GM18498 (cell line): ENCODE results near the gene CFAP74.
A peak's percentile ranks its signal among the peaks of the same experiment; 100 is the strongest.

ENCODE experiments used
- ATAC-seq: cut with Tn5 transposase; IDR thresholded peaks from one replicate; pipeline ENCODE4 v1.9.1; 2021; ENCODE audit warnings: mild to moderate bottlenecking, moderate library complexity; ENCODE audit not compliant: unreplicated experiment

CFAP74 gene

DNA sequence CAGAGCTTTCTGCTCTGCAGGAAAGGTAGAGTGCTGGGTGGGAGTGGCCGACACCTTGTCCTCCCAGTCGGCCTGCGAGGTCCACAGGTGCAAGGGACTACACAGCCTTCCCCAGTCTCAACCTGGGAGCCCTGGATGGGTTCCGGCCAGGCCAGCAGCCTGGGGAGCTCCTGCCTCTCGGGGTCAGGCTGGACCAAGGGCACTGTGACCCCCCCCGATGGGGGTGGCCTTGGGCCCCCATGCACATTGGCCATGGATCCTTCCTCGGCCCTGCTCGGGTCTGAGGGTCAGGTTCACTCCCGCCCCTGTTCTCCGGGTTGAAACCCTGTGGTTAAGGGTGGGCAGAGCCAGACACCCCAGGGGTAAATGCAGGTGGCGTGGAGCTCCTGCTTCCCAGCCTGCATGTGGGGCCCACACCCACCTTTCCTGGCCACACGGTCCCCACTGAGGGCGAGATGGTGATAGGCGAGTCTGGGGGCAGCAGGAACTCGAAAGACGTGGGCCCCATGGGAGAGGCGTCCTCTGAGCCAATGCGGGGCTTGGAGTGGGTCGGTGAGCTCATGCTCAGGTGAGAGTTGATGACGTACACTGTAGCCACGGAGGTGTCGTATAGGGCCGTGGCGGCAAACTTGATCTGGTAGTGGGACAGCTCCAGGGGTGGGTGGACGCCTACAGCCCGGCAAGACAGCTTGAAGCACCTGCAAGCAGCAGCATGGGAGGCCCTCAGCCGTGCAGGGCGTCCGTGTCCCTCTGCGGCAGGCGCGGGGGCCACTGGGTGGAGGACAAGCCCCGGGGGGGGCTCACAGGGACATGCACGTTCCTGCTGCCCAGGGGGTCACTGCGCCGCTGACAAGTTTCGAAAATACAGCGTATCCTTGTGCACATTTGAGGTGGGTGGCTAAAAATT is 73.7 kb downstream of the CFAP74 start:
- no peak for ATAC-seq

DNA sequence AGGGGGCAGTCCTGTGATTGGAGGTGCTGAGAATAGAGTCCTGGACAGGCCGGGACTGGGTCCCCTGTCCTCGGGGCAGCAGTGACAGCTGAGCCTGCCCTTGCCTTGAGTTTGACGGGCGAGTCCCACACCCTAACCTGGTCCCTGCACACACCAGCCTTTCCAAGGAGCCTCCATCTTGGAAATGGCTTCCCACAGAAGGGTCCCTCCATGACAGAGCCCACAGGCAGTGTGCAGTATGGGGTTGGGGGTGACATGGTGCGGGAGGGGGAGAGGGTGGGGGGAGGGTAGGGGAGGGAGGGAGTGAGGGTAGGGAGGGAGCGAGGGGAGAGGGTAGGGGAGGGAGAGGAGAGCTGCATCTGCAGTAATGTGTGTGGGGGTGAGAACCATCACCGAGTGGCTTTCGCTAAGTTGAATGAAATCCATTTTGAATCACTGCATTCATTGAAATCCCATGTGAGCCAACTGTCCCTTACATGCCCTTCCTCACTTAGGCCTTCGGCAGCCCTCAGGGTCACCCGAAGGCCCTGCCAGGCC is 74.4 kb downstream of the CFAP74 start:
- ATAC-seq: no peak

DNA sequence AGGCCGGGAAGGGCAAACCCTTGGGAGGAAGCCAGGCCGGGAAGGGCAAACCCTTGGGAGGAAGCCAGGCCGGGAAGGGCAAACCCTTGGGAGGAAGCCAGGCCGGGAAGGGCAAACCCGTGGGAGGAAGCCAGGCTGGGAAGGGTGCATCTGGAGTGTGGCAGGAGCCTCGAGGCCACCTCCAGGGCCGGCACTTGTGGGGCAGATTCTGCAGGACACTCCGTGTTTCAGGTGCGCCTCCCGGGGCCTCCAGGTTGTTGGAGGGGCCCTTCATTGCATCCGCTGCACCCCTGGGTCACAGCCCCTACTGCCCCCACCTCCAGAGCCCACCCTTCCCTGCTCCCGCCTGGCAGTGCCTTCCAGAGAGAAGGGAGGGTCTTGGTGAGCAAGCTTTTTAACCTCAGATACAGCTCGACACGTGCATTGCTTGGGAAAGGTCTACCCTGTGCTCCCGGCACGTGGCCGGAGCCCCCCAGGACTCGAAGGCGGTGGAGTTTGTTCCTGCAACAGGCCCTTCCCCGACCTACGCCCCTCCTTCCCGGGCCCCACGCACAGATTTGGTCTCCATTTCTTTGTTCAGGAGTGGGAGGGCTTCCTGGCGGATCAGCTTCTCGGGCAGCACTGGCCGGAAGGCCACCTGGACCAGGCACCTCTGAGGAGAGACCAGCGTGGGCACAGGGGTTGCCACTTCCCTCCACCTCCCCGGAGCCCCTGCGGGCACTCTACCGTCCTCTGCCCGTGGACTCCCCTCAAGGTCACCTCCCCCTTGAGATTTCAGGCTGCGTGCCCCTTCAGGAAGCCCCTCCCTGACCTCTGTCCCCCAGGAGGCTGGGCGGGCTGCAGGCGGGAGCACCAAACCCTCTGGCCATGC is 75.1 kb downstream of the CFAP74 start:
- ATAC-seq: no peak

DNA sequence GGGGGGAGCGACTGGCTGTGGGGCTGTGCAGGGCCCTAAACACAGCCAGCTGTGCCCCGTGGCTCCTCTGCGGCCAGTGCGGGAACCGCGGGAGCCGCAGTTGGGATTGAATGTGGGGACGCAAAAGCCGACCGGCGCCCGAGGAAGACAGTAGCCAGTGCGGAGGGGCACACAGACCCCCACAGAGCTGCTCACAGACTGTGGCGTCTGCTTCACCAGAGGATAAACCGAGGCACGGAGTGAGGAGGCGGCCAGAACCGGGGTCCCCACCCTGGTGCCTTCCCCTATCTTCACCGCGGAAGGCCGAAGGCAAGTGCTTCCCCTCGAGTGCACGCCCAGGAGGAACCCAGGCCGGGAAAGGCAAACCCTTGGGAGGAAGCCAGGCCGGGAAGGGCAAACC is 75.8 kb downstream of the CFAP74 start:
- no peak for ATAC-seq

DNA sequence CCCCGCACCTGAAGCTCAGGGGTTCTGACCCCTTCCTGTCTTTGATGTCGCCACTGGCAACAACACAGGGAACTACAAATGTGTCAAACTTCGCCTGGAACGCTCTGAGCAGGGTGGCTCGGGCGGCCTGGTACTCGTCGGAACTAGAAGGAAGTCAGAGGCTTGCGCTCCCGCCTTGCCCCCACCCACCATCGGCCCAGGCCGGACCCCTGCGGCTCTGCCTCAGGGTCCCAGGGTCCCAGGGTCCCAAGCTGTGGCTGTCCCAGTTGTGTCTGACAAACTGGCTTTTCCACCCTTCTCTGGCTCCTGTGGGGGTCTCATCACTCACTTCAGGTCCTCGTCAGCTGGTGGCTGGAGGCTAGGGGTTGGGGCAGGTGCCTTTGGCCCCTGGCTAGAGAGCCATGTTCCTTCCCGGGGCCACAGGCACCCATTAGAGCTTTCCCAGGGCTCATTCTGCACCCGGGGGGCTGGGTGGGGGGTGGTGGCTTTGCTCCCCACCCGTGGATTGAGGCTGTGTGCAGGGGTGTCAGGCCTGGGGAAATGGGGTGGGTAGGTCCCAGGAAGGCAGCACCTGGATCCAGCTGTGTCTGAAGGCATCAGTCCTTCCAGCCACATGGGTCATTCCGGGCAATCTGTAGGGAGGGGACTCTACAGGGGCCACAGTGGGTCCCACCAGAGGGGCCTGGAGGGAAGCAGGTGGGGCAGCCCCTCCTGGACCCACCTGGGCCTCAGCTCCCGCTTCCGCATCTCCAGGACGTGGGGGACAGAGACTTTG is 76.5 kb downstream of the CFAP74 start:
- no peak for ATAC-seq

DNA sequence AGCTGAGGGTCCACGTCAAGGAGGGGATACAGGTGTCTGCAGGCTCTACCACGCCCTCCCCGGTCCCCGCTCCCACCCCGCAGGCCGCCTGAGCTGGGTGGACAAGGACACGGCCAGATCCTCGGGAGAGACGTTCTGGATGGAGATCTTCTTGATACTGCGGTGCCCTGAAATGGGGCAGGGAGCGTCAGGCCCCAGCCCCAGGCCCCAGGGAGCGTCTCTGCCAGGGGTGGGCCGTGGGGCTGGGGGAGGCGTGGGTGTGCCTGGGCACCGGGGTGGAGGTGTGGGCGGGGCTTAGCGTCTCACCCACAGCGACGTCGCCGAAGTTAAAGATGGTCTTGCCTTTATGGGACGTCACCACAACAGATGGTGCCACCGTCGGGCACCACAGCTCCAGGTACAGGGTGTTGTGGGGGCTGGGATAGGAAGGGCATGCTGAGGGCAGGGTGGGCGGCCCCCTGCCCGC is 77.2 kb downstream of the CFAP74 start:
- no peak for ATAC-seq

DNA sequence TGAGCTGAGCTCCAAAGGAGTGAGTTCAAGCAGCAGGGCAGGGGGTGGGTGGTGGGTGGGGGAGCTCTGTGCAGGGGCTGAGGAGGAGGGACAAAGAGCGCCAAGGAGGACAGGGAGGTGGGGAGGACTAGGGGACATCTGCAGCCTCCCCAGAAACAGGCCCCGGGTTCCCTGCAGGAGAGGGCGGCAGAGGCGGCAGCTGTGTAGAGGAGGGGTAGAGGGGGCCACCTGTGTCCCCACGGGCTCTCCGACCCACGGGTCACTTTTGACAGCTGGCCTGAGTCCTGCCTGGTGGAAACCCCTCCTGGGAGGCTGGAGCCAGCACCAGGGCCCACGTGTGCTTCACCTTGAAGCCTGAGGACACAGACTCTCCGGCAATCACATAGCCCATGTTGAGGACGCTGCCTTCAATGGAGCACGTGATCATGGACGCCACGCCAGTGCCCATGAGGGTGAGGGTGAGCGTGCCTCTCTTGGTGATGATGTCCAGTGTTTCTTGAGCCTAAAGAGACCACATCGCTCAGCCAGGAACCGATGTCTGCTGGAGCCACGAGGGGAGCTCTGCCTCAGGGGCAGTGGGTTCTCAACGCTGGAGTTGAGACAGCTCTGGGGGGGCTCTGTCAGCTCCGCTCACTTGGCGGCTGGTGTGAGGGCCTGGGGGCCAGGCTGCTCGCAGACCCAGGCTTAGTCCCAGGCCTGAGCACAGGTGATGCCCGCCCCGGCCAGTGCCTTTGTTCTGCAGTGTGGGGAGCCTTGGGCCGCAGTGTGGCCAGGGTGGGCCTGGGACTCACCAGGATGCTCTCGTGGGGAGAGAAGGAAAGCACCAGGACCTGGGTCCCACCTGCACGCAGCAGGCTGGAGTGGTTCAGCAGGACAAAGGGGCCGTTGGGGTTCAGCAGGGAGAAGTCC is 77.9 kb downstream of the CFAP74 start:
- ATAC-seq: no peak

DNA sequence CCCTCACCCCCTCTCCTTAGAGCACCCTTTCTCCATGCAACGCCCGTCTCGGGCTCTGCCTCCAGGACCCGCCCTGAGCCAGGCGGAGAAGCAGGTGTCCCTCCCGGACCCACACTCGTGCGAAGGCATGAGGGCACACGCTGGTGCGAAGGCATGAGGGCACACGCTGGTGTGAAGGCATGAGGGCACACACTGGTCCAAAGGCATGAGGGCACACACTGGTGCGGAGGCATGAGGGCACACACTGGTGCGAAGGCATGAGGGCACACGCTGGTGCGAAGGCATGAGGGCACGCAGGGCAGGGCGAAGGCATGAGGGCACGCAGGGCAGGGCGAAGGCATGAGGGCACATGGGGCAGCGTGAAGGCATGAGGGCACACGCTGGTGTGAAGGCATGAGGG is 78.7 kb downstream of the CFAP74 start:
- ATAC-seq: no peak

DNA sequence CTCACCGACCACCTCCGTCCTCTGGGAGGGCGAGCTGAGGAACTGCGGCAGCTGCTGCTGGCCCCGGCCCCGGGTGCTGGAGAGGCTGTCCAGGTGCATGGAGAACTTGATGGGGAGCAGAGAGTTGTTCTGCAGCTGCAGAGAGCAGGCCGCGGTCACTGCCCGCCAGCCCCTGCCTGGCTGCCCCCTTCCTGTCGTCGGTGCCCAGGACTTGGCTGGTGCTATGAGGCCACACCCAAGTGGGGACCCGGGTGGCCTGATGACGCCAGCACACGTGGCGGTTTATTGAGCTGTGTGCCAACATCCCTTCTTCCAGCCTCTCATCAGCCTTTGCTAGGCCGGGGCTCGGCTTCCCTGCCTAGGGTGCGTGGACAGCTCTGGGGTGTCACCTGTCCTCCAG is 79.2 kb downstream of the CFAP74 start:
- ATAC-seq: no peak

DNA sequence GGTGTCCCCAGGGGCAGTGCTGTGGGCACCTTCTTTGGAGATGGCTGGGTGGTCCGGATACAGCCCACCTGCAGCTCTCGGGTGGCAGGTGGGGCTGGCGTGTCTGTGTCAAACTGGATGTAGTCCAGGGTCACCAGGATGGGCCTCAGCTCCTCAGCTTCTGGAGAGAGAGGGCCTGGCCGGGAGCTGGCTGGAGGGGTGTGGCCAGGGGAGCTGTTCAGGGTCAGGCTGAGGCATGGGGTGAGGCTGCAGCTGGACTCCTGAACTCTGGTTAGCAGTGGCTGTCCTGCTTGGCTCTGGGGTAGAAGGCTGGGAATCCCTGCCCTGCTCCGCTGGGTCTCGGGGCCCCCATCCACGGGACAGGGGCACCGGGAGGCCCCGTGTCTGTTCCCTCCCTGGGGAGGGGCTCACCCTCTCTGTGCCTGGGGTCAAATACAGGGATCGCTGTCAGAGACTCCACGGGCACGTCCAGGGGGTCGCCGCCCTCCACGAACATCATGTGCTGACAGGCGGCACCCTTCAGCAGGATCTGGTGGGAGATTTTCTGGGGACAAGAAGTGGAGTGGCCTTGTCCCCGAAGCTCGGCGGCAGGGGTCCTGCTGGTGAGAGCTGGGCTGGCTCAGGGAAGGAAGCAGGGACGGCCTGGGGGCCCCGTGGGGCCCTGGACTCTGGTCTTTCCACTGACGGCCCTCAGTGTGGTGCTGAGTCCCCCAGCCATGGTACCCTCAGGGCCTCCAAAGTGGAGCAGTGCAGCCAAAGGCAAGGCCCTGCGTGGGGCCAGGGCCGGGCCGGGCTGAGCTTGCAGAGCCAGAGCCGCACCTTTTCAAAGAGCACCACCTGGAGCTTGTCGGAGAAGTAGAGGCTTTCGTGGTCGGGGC is 80.4 kb downstream of the CFAP74 start:
- ATAC-seq: no peak

DNA sequence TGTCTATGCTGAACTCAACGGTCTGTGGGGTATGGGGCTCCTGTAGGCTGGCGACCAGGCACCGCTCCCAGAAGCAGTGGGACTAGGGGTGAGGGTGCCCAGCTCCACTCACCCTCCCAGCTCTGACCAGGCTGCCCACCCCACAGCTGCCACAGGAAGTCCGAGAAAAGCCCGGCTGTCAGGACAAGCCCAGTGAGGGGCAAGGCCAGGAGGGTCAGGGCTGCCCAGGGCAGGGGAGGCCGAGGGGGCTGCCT is 81.0 kb downstream of the CFAP74 start:
- no peak for ATAC-seq

DNA sequence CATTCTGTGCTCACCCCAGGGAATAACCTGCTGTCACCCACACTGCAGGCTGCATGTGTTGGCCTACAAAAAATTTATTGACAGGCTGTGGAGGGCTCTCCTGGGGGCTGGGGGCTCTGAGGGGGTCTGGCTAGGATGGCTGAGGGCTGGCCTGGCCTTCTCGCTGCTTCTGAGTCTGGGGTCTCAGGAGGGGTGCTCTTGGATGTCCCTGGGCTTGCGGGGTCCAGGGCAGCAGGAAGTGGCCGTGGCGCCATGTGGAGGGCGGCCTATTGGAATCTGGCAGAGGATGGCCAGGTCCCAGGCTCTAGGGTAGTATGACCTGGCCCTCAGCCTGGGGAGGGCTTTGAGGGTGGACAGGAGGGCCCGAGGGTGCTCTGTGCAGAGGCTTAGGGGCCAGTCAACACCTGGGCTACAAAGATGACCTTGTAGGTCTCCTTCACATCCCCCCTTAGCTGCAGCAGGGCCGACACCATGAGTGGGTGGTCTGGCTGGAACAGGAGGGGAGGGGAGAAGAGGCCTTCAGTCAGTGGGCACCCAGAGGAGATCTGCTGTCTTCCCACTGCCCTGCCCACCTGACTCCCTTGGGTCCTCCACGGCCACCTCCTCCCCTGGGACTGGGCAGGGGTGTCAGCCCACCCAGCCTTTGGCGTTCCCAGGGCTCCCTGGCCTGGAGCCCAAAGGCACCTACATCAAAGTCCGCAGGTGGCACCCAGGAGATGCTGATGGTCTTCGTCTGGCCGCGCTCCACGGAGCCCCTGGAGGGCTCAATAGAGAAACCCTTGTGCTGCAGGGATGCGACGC is 81.5 kb downstream of the CFAP74 start:
- ATAC-seq: no peak

DNA sequence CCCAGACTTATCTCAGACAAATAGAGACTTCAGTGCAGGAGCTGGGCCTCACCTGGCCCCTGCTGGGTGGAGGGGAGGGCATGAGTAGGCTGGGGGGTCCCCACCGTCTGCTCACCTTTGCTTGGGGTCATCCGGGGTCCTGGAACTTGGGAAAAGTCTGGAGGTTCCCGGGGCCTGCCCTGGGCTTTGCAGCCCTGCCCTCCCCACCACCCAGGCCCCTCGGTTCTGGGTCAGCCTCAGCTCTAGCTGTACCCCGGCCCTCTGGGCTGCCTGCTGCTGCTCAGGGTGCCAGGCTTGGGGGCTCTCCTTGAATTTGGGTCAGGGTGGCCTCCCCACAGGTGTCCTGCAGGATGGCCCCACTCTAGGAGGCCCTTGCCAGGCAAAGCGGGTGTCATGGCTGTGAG is 82.1 kb downstream of the CFAP74 start:
- ATAC-seq: no peak

DNA sequence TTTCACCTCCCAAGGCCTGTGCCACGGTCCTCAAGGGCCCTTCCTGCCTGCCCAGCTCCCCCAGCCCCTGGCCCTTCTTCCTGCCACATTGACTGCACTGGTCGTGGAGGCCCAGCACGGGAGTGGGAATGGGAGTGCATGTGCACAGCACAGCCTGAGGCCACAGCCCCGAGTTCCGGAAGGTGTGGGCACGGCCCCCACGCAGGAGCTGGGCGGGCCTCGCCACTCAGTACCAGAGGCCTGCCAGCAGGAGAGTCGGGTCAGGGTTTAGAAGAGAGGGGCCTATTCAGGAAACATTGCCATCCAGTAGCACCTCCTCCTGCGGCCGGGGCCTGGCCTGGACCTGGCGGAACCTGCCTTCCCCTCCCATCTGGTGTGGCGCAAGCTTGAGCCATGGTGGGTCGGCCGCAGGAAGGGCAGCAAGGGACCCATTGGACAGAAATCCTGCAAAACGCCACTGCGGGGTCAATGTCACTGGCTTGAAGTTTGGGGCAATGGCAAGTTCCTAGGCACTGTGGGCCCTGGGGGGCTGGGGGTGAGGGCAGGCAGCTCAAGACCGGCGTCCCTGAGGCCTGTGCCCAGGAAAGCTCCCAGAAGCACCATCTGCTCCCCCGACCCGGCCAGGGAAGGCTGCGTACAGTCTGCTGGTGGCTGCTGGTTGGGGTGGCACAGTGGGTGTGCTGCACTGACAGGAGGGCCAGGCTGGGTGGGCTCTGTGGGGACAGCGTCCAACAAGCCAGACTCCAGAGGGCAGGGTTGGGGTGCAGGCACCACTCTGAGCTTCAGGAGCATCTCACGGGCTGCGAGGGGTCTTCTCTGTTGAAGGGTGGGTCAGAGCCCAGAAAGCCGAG is 82.8 kb downstream of the CFAP74 start:
- no peak for ATAC-seq

DNA sequence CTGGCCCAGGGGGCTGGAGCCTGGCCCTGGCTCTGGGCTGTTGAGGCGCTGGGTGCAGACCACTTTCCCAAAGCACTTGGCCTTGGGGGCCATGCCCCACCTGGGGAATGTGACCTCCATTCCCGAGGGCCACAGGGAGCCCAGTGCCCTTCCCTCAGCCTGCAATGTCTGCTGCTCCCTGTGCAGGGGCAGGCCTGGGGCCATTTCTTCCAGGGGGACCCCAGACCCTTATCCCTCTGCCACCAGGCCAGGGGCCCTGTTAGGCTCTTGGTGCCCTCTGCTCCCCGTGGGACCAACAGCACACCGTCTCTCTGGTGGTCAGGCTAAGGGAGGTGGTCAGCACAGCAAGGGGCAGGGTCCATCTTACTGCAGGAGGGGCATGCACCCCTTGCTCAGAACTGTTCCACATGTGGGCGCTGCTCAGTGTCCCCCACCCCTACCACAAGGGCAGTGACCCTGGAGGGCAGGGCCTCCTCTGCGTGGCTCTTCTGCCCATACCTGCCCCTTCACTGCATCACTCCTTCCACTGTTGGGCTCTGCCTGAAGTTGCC is 83.5 kb downstream of the CFAP74 start:
- no peak for ATAC-seq

DNA sequence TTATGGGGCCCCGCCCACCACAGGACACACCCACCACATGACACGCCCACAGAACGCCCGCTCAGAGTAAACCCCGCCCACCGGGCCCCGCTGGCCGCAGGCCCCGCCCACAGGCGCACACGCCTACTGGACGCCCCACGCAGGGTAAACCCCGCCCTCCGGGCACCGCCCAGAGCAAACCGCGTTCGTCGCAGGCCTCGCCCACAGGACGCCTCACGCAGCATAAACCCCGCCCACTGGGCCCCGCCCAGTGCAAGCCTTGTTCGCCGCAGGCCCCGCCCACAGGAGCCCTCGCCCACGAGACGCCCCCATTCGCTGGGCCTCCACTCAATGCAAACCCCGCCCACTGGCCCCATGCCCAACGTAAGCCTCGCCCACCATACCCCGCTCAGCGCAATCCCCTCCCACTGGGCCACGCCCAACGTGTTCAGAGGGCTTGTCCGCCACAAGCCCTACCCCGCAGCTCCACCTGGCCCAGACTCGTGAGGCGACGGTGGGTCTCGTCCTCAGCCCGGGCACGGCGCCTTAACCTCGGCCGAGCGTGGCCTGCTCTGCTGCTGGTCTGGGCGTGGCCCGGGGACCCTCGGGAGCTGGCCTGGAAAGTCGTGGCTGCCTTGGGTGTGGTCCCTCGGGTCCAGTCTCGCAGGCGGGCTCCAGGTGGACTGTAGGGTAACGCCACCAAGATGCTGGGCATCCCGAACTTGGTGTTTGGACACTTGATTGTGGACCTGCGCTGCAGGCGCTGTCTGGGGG is 84.1 kb downstream of the CFAP74 start:
- ATAC-seq: peak; percentile 80
